ENCODE measurements around the gene CCDC91. TPM values are rescaled to one million over a fixed set of nuclear protein-coding genes. Genes with fewer than 3 reads are reported as not detected.
"Not testable (repeated sequence)": the region's sequence is repeated elsewhere in the genome, so short reads cannot be mapped to it uniquely, and the experiment has no call there.

Gene CCDC91
- total RNA-seq, 1 donor: 21.0 TPM

DNA sequence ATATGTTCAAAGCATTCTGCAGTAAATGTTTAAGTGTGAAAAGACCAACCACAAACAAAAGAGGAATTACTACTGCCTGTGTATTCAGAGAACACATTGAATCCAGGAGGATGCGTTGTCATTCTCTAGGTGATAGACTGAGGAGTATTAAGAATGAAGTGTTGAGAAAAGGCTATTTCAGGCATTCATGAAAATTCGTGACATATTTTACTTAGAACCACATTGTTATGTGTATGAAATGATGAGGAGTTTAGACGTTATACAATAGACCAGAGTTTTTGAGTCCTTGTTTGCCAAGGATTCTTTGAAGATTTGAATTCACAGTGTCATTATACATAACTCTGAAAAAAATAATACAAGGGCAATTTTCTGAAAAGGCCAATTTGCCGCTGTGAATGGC is 251.8 kb downstream of the CCDC91 start:
- DNase-seq (ENCODE audit: low read depth in 2 of 3, low spot score in 2 of 3): no peak

GRCh38 chr12:28443337-28443736 is 253.1 kb downstream of the CCDC91 start:
- DNase-seq (ENCODE audit: low read depth in 2 of 3, low spot score in 2 of 3): no peak

DNA sequence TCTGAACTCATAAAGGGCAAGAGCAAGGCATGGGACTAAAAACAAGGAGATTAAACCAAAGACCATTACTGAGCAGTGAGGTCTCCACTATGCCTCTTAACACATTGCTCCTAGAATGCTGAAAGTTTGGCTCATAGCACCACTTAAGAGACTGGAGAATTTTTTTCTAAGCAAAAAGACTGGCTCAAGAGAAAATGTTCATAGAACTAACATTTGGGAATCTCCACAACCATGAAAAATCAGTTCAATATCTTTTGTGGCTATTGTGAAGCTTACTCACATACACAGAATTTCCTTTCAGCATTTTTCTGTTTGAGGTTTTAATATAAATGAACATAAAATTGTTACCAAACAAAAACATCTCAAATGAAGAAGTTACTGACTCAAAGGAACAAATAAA is 255.8 kb downstream of the CCDC91 start:
- no peak for DNase-seq (ENCODE audit: low read depth in 2 of 3, low spot score in 2 of 3)

DNA sequence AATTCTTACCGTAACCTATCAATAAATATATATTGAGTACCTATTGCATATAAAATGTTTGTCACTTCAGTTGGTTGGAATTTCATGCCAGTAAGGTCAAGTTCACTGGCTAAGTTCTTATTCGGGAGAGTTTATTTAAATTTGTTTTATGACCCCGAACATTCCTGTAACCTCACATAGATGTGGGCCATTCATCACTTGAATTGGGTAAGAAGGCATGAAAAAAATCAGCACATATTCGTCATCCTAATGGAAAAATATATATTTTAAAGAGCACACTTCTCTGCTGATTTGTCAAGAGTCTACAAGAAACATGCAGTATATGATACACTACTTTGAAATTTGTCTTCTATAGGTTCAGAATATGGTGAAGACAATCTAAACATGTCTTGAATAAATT is 263.4 kb downstream of the CCDC91 start:
- DNase-seq (ENCODE audit: low read depth in 2 of 3, low spot score in 2 of 3): no peak

DNA sequence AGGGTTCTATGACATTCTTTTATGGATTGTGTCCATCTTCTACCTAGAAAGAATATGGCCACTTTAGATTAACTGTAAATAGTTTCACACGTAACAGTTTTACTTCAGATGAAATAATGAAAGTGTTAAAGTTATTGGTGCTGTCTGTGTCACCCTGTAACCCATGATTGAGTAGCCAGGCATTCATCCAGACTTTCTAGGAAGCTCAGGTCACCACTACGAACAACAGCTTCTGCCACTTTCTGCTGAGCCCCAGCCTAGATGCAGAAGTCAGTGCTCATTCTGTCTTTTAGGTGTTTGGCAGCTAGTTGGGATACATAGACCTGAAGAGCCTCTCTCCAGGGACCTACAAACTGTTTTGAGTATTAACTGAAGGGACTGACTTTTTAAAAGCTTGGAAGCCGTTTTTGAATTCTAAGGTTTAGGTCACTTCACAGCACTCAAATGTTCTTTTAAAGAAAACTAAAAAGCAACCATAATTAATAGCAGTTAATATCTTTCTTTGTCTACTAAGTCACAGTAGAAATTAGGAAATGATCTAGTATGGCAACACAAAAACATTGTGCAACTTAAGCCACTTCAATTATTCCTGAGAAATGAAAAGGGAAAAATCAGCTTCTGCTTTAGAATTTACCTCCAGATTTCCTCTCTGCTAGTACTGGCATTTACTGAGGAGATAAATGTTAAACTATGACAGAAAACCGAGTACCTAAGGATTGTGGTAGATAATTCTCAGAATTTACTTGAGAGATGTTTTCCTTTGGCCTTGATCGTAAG is 266.9 kb downstream of the CCDC91 start:
- DNase-seq (ENCODE audit: low read depth in 2 of 3, low spot score in 2 of 3): no peak

- DNase-seq (ENCODE audit: low read depth in 2 of 3, low spot score in 2 of 3): no peak
Measured at GRCh38 chr12:28457785-28458184, 267.5 kb downstream of the CCDC91 start.

GRCh38 chr12:28459481-28459880 is 269.2 kb downstream of the CCDC91 start:
- no peak for DNase-seq (ENCODE audit: low read depth in 2 of 3, low spot score in 2 of 3)

- DNase-seq (ENCODE audit: low read depth in 2 of 3, low spot score in 2 of 3): no peak
Measured at GRCh38 chr12:28460420-28461130, 270.3 kb downstream of the CCDC91 start.

DNA sequence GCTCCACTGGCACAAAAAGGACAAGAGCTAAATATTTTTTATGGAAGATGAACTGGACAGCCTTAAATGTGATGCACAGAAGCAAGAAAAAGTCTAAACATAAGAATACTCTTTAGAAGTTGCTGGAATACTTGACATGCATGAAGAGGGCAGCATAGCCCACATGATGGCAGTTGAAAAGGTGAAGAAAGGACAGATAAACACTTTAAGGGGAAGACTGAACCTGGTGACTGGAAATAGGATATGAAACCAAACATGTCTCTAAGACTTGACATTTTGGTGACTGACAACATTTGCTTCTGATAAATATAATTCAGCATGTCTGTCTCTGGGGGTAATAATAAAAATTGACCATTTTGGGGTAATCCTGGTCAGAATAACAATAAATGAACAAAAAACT is 273.1 kb downstream of the CCDC91 start:
- no peak for DNase-seq (ENCODE audit: low read depth in 2 of 3, low spot score in 2 of 3)

GRCh38 chr12:28471762-28472161 is 281.5 kb downstream of the CCDC91 start:
- DNase-seq (ENCODE audit: low read depth in 2 of 3, low spot score in 2 of 3): not testable (repeated sequence)

DNA sequence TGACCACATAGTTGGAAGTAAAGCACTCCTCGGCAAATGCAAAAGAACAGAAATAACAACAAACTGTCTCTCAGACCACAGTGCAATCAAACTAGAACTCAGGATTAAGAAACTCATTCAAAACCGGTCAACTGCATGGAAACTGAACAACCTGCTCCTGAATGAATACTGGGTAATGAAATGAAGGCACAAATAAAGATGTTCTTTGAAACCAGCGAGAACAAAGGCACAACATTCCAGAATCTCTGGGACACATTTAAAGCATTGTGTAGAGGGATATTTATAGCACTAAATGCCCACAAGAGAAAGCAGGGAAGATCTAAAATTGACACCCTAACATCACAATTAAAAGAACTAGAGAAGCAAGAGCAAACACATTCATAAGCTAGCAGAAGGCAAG is 285.9 kb downstream of the CCDC91 start:
- DNase-seq (ENCODE audit: low read depth in 2 of 3, low spot score in 2 of 3): not testable (repeated sequence)

DNA sequence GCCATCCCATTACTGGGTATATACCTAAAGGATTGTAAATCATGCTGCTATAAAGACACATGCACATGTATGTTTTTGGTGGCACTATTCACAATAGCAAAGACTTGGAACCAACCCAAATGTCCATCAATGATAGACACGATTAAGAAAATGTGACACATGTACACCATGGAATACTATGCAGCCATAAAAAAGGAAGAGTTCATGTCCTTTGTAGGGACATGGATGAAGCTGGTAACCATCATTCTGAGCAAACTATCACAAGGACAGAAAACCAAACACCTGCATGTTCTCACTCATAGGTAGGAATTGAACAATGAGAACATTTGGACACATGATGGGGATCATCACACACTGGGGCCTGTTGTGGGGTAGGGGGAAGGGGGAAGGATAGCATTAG is 288.8 kb downstream of the CCDC91 start:
- not testable (repeated sequence) for DNase-seq (ENCODE audit: low read depth in 2 of 3, low spot score in 2 of 3)

GRCh38 chr12:28479683-28480082 is 289.4 kb downstream of the CCDC91 start:
- DNase-seq (ENCODE audit: low read depth in 2 of 3, low spot score in 2 of 3): no peak

DNA sequence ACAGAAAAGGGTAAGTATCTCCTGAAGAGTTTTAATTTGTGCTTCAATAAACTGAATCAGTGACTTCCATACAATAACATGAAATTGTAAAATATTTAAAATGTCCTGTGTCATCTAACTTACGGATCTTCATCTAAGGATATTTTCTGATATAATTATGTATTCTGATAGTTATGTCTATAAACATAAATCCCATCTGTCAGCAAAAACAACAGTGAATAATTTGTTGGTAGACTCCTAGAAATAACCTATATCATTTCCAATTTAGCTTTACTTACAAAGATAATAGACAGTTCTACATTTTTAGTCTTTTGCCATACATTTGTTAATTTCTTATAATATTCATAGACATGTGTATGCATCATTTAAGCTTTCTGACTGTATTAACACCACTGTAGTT is 293.9 kb downstream of the CCDC91 start:
- no peak for DNase-seq (ENCODE audit: low read depth in 2 of 3, low spot score in 2 of 3)

- DNase-seq (ENCODE audit: low read depth in 2 of 3, low spot score in 2 of 3): no peak
Measured at GRCh38 chr12:28486521-28486920, 296.3 kb downstream of the CCDC91 start.

GRCh38 chr12:28489246-28489645 is 299.0 kb downstream of the CCDC91 start:
- no peak for DNase-seq (ENCODE audit: low read depth in 2 of 3, low spot score in 2 of 3)

DNA sequence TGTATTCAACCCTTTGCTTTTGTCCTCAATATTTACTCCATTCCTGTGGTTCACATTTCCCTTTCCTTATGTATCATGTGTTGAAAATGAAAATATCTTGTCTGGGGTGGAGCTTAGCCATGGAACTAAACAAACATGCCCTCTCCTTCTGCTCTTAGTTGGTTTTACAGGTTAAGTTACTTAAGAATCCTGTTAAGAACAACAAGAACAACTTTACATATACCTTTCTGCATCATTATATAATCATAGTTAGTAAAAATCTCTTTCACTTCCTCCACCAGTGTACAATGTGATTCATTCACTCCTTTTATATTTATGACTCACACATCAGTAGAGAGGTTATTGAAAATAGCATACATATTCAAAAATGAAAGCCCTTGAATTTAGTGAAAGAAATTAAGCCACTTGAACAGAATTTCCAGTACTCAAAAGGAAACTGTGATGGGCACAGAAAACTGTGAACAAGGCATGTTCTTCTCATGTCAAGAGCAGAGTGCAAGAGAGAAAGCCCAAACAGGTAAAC is 307.7 kb downstream of the CCDC91 start:
- no peak for DNase-seq (ENCODE audit: low read depth in 2 of 3, low spot score in 2 of 3)

GRCh38 chr12:28498850-28499249 is 308.6 kb downstream of the CCDC91 start:
- no peak for DNase-seq (ENCODE audit: low read depth in 2 of 3, low spot score in 2 of 3)

GRCh38 chr12:28500373-28501024 is 310.2 kb downstream of the CCDC91 start:
- no peak for DNase-seq (ENCODE audit: low read depth in 2 of 3, low spot score in 2 of 3)

GRCh38 chr12:28506271-28506670 is 316.0 kb downstream of the CCDC91 start:
- DNase-seq (ENCODE audit: low read depth in 2 of 3, low spot score in 2 of 3): no peak

DNA sequence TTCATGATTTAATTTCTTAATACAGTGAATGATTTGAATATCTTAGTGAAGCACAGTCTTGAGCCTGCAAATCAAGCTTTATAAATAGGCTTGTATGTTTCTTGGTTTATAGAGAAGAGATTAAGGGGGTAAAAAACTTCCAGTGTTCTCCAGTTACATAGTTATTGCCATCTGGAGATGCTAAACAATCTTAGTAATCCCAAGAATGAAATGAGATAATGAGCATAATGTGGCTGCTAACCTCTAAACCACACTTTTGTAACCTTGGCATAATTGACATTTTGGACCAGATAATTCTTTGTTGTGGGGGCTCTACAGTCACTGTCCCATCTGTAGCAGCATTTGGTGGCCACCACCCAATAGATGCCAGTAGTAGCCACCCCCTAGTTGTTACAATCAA is 316.8 kb downstream of the CCDC91 start:
- DNase-seq (ENCODE audit: low read depth in 2 of 3, low spot score in 2 of 3): no peak

- no peak for DNase-seq (ENCODE audit: low read depth in 2 of 3, low spot score in 2 of 3)
Measured at GRCh38 chr12:28507867-28508266, 317.6 kb downstream of the CCDC91 start.
